ENCODE results near the gene CIAO3.

Gene CIAO3

DNA sequence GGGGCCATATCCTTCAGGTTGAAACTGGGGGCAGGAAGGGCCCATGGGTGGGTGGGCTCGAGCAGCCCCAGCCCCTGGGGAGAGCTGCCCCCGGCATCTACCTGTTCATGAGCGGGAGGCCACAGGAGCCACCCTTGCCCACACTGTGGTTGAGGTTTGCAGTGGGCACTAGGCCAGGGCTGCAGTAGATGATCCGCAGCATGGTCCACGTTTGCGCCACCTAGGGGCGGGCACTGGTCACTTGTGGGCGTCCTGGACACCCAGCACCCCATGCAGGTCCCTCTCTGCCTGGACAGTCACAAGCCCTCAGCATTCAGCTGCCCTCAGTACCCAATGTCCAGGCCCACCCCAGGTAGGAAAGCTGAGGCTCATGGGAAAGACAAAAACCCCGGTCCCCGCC is 54.8 kb downstream of the CIAO3 start:
- H3K4me3 ChIP-seq (ENCODE audit: low read depth, low read length): no peak overlapping the region

GRCh38 chr16:684961-685696 is 55.7 kb downstream of the CIAO3 start:
- no peak for DNase-seq (ENCODE audit: low read depth)
- TF ChIP-seq, protein P1, sequence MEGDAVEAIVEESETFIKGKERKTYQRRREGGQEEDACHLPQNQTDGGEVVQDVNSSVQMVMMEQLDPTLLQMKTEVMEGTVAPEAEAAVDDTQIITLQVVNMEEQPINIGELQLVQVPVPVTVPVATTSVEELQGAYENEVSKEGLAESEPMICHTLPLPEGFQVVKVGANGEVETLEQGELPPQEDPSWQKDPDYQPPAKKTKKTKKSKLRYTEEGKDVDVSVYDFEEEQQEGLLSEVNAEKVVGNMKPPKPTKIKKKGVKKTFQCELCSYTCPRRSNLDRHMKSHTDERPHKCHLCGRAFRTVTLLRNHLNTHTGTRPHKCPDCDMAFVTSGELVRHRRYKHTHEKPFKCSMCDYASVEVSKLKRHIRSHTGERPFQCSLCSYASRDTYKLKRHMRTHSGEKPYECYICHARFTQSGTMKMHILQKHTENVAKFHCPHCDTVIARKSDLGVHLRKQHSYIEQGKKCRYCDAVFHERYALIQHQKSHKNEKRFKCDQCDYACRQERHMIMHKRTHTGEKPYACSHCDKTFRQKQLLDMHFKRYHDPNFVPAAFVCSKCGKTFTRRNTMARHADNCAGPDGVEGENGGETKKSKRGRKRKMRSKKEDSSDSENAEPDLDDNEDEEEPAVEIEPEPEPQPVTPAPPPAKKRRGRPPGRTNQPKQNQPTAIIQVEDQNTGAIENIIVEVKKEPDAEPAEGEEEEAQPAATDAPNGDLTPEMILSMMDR (IDR thresholded peaks at IDR 0.05; ENCODE audit: control insufficient read depth, extremely low read depth, insufficient read depth): no peak
- peak overlapping the region; percentile 72 for H3K4me3 ChIP-seq (ENCODE audit: low read depth, low read length)

More for the DNA sequence above, 54.8 kb downstream of the CIAO3 start:
- TF ChIP-seq, protein P1 (IDR thresholded peaks at IDR 0.05; ENCODE audit: control insufficient read depth, extremely low read depth, insufficient read depth): peak; percentile 84
- DNase-seq (ENCODE audit: low read depth): no peak

- TF ChIP-seq, protein P1 (IDR thresholded peaks at IDR 0.05; ENCODE audit: control insufficient read depth, extremely low read depth, insufficient read depth): no peak
- H3K4me3 ChIP-seq (ENCODE audit: low read depth, low read length): peak within 1 kb of the TSS; percentile 72
- DNase-seq (ENCODE audit: low read depth): peak; percentile 83
Measured at GRCh38 chr16:684071-684794, 56.6 kb downstream of the CIAO3 start, which contains the start of gene JMJD8. Gene JMJD8 (minus strand): TSS chr16:684334. CDS start chr16:684319, 15 bp downstream.

DNA sequence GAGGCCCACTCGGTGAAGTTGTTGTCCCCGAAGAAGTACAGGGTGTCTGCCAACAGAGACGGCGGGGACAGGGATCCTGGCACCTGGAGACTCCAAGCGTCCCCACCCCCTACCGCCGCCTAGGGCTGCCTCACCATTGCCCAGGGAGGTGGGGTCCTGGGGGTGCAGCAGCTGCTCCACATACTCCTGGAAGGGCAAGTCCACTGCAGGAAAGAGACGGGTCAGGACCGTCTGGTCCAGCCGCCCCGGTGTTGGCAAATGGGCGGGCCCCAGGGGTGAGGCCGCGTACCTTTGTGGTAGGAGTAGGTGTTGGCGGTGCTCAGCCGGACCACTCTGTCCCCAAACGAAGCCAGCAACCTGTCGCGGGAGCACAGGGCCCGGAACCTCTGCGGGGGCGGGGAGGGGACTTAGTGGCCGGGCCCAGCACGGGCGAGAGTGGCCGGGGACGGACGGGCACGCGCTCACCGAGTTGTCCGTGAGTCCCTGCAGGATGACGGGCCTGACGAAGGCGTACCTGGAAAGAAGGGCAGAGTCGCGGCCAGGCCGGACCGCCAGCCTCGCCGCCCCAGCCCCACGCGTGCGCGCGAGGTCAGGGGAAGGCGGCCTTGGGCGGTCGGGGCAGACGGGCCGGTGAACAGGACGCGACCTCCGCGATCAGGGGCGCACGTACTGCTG is 57.3 kb downstream of the CIAO3 start:
- TF ChIP-seq, protein P1 (IDR thresholded peaks at IDR 0.05; ENCODE audit: control insufficient read depth, extremely low read depth, insufficient read depth): no peak
- no peak for DNase-seq (ENCODE audit: low read depth)

GRCh38 chr16:682493-683395 is 58.1 kb downstream of the CIAO3 start:
- H3K4me3 ChIP-seq (ENCODE audit: low read depth, low read length): peak overlapping the region; percentile 72
- TF ChIP-seq, protein P1 (IDR thresholded peaks at IDR 0.05; ENCODE audit: control insufficient read depth, extremely low read depth, insufficient read depth): no peak
- DNase-seq (ENCODE audit: low read depth): no peak

More for the DNA sequence above, 57.3 kb downstream of the CIAO3 start:
- H3K4me3 ChIP-seq (ENCODE audit: low read depth, low read length): peak overlapping the region; percentile 72

Measured in LNCaP clone FGC (cell line).